ENCODE data around the gene OIT3.
"Not testable (repeated sequence)": the region's sequence is repeated elsewhere in the genome, so short reads cannot be mapped to it uniquely, and the experiment has no call there.

OIT3 gene

DNA sequence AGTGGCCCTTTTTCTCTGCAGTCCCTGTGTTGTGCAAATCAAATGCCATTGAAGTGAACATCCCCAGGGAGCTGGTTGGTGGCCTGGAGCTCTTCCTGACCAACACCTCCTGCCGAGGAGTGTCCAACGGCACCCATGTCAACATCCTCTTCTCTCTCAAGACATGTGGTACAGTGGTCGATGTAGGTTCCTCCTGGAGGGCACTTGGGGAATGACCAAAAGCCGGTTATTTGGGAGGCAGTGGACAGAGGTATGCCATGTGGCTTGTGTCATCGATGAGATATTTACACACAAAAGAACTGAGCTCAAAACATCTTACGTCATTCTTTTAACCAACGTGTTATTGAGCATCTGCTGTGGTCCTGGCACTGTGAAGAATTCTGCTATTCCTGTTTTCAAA lies 19.7 kb downstream of the OIT3 start:
- TF ChIP-seq CTCF (IDR thresholded peaks at IDR 0.05; ENCODE audit: insufficient read depth, missing control alignments) = no peak
- FAIRE-seq = no peak
- no peak for DNase-seq (ENCODE audit: insufficient read length, low spot score)

DNA sequence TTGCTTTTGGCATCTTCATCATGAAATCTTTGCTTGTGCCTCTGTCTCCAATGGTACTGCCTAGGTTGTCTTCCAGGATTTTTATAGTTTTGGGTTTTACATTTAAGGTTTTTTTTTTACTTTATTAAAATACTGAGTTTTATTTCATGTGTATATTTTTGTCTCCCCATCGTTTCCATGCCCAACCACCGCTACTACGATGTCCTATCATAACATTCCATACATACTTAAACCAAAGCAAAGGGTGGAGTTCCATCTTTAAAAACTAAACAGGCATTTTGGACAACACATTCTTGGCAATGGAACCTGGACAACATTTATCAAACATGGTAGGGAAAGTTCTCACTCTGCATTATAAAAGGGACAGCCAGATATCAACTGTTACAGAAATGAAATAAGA lies 23.7 kb downstream of the OIT3 start:
- FAIRE-seq; DNase-seq (ENCODE audit: insufficient read length, low spot score): not testable (repeated sequence)

DNA sequence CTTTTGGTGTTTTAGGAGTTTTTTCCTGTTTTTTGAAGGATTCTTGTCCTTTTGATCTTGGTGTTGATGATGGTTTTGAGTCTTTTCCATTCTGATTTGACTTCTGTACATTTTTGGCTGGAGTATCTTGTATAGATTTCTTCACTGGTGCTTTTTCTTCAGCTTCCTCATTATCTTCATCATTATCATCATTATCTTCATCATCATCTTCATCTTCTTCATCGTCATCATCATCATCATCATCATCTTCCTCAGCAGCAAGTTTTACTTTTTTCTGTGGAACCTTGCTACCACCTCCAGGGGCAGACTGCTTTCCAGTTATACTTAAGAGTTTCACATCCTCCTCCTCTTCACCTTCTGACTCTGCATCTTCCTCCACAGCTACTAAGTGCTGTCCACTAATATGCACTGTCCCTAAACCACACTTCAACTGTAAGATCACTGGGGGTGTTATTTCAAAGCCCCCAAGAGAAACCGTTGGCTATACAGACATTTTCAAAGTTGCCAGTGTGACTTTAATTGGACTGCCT lies 24.3 kb downstream of the OIT3 start:
- DNase-seq (ENCODE audit: insufficient read length, low spot score); FAIRE-seq: not testable (repeated sequence)

DNA sequence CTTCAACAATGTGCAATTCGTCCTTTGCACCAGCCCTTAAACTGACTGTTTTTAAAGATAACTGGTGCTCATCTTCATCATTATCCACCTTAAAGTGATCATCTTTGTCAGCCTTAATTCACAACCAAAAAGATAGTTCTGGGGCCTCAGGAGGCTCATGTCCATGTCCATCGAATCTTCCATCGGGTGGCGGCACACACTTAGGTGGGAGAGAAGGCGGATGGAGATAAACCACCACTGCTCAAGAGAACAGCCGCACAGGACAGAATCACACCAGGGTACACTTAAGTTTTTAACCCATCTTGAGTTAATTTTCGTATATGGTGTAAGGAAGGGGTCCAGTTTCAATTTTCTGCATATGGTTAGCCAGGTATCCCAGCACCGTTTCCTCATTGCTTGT lies 24.8 kb downstream of the OIT3 start:
- TF ChIP-seq CTCF (IDR thresholded peaks at IDR 0.05; ENCODE audit: insufficient read depth, missing control alignments) = no peak
- no peak for FAIRE-seq
- no peak for DNase-seq (ENCODE audit: insufficient read length, low spot score)

DNA sequence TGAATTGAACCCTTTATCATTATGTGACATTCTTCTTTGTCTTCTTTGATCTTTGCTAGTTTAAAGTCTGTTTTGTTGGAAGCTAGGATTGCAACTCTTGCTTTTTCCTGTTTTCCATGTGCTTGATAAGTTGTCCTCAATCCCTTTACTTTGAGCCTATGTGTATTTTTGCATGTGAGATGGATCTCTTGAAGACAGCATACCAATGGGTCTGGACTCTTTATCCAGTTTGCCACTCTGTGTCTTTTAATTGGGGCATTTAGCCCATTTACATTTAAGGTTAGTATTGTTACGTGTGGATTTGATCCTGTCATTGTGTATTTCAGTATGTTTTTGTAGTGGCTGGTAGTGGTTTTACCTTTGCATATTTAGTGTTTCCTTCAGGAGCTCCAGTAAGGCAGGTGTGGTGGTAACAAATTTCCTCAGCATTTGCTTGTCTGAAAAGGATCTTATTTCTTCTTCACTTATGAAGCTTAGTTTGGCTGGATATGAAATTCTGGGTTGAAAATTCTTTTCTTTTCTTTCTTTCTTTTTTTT lies 27.7 kb downstream of the OIT3 start:
- not testable (repeated sequence) for FAIRE-seq

GRCh38 chr10:72924351-72924750 lies 30.8 kb downstream of the OIT3 start:
- no peak for TF ChIP-seq CTCF (IDR thresholded peaks at IDR 0.05; ENCODE audit: insufficient read depth, missing control alignments)
- FAIRE-seq = no peak
- DNase-seq (ENCODE audit: insufficient read length, low spot score) = no peak

More for the DNA sequence above, 27.7 kb downstream of the OIT3 start:
- DNase-seq (ENCODE audit: insufficient read length, low spot score) = not testable (repeated sequence)

GRCh38 chr10:72925951-72926465 lies 32.5 kb downstream of the OIT3 start:
- TF ChIP-seq CTCF (IDR thresholded peaks at IDR 0.05; ENCODE audit: insufficient read depth, missing control alignments) = no peak
- FAIRE-seq (no peak), DNase-seq (ENCODE audit: insufficient read length, low spot score) (no peak)

GRCh38 chr10:72927485-72927884 lies 33.9 kb downstream of the OIT3 start:
- DNase-seq (ENCODE audit: insufficient read length, low spot score) (no peak), FAIRE-seq (no peak)
- no peak for TF ChIP-seq CTCF (IDR thresholded peaks at IDR 0.05; ENCODE audit: insufficient read depth, missing control alignments)

DNA sequence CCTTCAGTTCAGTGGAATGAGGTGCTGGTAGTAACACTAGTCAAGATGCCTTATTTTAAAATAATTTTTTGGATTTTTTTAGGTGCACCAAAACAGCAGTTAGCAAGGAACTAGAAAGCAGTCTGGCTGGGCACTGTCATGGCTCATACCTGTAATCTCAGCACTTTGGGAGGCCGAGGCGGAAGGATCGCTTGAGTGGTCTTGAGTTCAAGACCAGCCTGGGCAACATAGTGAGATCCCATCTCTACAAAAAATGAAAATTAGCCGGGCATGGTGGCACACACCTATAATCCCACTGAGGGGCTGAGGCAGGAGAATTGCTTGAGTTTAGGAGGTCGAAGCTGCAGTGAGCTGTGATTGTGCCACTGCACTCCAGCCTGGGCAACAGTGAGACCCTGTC lies 35.3 kb downstream of the OIT3 start:
- no peak for FAIRE-seq
- TF ChIP-seq CTCF (IDR thresholded peaks at IDR 0.05; ENCODE audit: insufficient read depth, missing control alignments) = no peak
- no peak for DNase-seq (ENCODE audit: insufficient read length, low spot score)
